Adrenal gland (tissue), 5 donors: Measurements from ENCODE around the gene RSRC1.

Experiments
- CTCF ChIP-seq, 6 experiments: fragments of 450-650 bp in 4 of 6; fragments of 200-600 bp in 2 of 6; sonication (generic) in 1 of 6; IDR thresholded peaks; 1 replicate in 5 of 6; 2 replicates in 1 of 6; pipeline versions ENCODE4 v1.5.1 to v1.8.0; 2016 to 2021; ENCODE audit warnings: antibody characterized with exemption in 6 of 6, mild to moderate bottlenecking in 2 of 6, moderate library complexity in 1 of 6
- POLR2A ChIP-seq, 2 donors: fragments of 450-650 bp; IDR thresholded peaks; one replicate each; pipeline ENCODE4 v1.6.1; 2017; ENCODE audit warnings: antibody characterized with exemption in 2 of 2, mild to moderate bottlenecking in 2 of 2, moderate library complexity in 1 of 2
- donor health status: DM: no; HTN: no; CAD: no.

DNA sequence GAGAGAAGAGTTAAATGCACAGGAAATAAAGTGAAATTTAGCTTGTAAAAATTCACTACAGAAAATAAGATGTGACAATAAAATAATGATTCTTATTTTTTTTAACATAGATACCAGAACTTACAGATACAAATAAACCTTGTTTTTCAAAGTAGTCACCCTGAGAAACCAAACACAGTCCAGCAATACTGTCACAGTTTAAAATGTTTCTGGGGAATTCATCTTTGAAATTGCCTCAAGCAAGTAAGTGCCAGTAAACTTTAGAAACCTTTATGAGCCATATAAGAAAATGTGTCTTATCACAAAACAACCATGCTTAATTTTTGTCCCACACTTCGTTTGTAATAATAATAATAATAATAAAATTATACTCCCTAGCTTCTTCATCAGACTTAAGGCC, 23.5 kb upstream of the RSRC1 start:
- no peak for TF ChIP-seq CTCF (IDR thresholded peaks at IDR 0.05)
- no peak for TF ChIP-seq POLR2A (IDR thresholded peaks at IDR 0.05)
